Stomach smooth muscle (tissue), 2 donors: ENCODE results near the gene PIP.
"Not testable (repeated sequence)": the region's sequence is repeated elsewhere in the genome, so short reads cannot be mapped to it uniquely, and the experiment has no call there.

Experiments used
- H3K27ac ChIP-seq: one replicate; pipeline ENCODE4 v1.7.0; 2013; ENCODE audit warnings: mild to moderate bottlenecking, low read length, inconsistent platforms
- H3K27me3 ChIP-seq, 2 donors: one replicate each; pipeline ENCODE4 v1.7.0; 2013; ENCODE audit warnings: low read length in 2 of 2; ENCODE audit not compliant: insufficient read depth in 2 of 2, control insufficient read depth in 1 of 2
- H3K36me3 ChIP-seq, 2 donors: one replicate each; pipeline ENCODE4 v1.7.0; 2013; ENCODE audit warnings: low read length in 2 of 2; ENCODE audit not compliant: control insufficient read depth in 2 of 2, insufficient read depth in 2 of 2
- H3K4me1 ChIP-seq: one replicate; pipeline ENCODE4 v1.7.0; 2013; ENCODE audit warnings: low read length; ENCODE audit not compliant: control insufficient read depth, insufficient read depth
- H3K4me3 ChIP-seq, 2 donors: one replicate each; pipeline ENCODE4 v1.7.0; 2013; ENCODE audit warnings: low read length in 2 of 2
- H3K9ac ChIP-seq, 2 donors: one replicate each; pipeline ENCODE4 v1.7.0; 2013; ENCODE audit warnings: low read length in 2 of 2, mild to moderate bottlenecking in 1 of 2
- H3K9me3 ChIP-seq, 2 donors: one replicate each; pipeline ENCODE4 v1.7.0; 2013; ENCODE audit warnings: low read length in 2 of 2; ENCODE audit not compliant: control insufficient read depth in 2 of 2
- donor health status: healthy.
- donor health status: Pancreatic carcinoma.

The PIP gene

DNA sequence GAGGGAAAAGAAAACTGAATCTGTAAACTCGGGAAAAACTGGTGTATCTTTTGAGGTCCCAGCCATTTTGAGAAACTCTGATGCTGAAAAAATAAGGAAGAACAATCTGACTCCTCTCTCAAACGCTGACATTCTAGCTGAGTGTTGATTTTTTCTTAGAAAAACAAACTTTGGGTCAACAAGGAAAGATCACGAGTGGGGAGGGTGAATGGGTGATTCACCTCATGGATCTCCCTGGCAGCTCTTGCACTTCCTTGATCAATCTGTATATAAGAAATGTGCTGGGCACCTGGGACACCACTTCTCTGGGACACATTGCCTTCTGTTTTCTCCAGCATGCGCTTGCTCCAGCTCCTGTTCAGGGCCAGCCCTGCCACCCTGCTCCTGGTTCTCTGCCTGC, at the start of gene PIP:
TSS of gene PIP (plus strand) at position 297 of the 400 bp plus-strand sequence. CDS start at position 337, 40 bp downstream.
- H3K4me3 ChIP-seq, result no peak within 1 kb of the TSS
- no peaks in the 10 kb centered on the region for H3K36me3 ChIP-seq
- no peak within 1 kb of the TSS for H3K9ac ChIP-seq
- no peaks in the 10 kb centered on the region for H3K27me3 ChIP-seq
- no peaks in the 10 kb centered on the region for H3K9me3 ChIP-seq
- H3K4me1 ChIP-seq, result no peaks in the 10 kb centered on the region
- H3K27ac ChIP-seq, result no peak within 1 kb of the TSS

DNA sequence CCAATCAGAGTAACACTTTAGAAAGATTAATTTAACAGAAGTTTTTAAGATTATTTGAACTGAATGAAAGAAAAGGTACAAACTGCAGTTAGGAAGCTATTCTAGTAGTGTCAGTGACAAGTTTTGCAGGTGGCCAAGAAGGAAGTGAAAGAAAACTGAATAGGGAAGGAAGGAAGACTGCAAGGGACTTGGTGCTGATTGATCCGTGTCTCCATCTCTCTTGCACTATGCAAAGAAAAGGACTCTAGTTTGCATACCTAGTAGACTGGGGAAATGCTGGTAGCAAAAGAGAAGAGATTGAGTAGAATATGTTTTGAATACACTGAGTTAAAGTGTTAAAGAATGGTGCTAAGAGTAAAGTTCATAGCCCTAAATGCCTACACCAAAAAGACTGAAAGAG, 46.8 kb upstream of the PIP start:
- Histone ChIP-seq H3K27me3 (no peaks in the 10 kb centered on the region), H3K9ac (no peak overlapping the region), H3K36me3 (no peaks in the 10 kb centered on the region), H3K4me1 (no peaks in the 10 kb centered on the region), H3K27ac (no peak overlapping the region), H3K9me3 (no peaks in the 10 kb centered on the region), H3K4me3 (no peak overlapping the region)

- H3K9ac ChIP-seq, H3K27me3 ChIP-seq, H3K27ac ChIP-seq, H3K4me3 ChIP-seq, H3K9me3 ChIP-seq, H3K4me1 ChIP-seq, H3K36me3 ChIP-seq: not testable (repeated sequence)
Observed at GRCh38 chr7:143085610-143086009, 46.3 kb upstream of the PIP start.

DNA sequence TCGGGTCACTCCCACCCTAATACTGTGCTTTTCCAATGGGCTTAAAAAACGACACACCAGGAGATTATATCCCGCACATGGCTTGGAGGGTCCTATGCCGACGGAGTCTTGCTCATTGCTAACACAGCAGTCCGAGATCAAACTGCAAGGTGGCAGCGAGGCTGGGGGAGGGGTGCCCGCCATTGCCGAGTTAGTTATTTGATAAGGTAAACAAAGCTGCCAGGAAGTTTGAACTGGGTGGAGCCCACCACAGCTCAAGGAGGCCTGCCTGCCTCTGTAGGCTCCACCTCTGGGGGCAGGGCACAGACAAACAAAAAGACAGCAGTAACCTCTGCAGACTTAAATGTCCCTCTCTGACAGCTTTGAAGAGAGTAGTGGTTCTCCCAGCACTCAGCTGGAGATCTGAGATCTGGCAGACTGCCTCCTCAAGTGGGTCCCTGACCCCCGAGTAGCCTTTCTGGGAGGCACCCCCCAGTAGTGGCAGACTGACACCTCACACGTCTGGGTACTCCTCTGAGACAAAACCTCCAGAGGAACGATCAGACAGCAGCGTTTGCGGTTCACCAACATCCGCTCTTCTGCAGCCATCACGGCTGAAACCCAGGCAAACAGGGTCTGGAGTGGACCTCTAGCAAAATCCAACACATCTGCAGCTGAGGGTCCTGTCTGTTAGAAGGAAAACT, 43.2 kb upstream of the PIP start:
- not testable (repeated sequence) for H3K9me3 ChIP-seq, H3K9ac ChIP-seq, H3K4me1 ChIP-seq, H3K4me3 ChIP-seq, H3K27me3 ChIP-seq, H3K27ac ChIP-seq, H3K36me3 ChIP-seq

- Histone ChIP-seq H3K27ac (no peak overlapping the region), H3K9me3 (no peaks in the 10 kb centered on the region), H3K9ac (no peak overlapping the region), H3K27me3 (no peaks in the 10 kb centered on the region), H3K36me3 (no peaks in the 10 kb centered on the region), H3K4me1 (no peaks in the 10 kb centered on the region), H3K4me3 (no peak overlapping the region)
Observed at GRCh38 chr7:143096146-143096545, 35.7 kb upstream of the PIP start.

DNA sequence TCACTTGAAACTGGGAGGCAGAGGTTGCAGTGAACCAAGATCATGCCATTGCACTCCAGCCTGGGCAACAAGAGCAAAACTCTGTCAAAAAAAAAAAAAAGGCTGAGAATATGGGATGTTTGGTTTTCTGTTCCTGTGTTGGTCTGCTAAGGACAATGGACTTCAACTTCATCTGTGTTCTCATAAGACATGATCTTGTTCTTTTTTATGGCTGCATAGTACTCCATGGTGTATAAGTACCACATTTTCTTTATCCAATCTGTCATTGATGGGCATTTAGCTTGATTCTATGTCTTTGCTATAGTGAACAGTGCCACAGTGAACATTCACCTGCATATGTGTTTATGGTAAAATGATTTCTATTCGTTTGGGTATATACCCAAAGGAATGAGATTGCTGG, 32.3 kb upstream of the PIP start:
- H3K9me3 ChIP-seq, H3K27me3 ChIP-seq, H3K4me3 ChIP-seq, H3K9ac ChIP-seq, H3K27ac ChIP-seq, H3K4me1 ChIP-seq, H3K36me3 ChIP-seq: not testable (repeated sequence)

- Histone ChIP-seq H3K9me3 (peaks cover 2 to 5% of the 10 kb centered on the region in 2 donors), H3K36me3 (no peaks in the 10 kb centered on the region), H3K4me1 (no peaks in the 10 kb centered on the region), H3K4me3 (no peak overlapping the region), H3K9ac (no peak overlapping the region), H3K27ac (no peak overlapping the region), H3K27me3 (no peaks in the 10 kb centered on the region)
Observed at GRCh38 chr7:143104759-143105158, 27.1 kb upstream of the PIP start.

GRCh38 chr7:143108019-143108418, 23.9 kb upstream of the PIP start:
- H3K27ac ChIP-seq, H3K4me3 ChIP-seq, H3K9ac ChIP-seq, H3K4me1 ChIP-seq, H3K36me3 ChIP-seq, H3K27me3 ChIP-seq, H3K9me3 ChIP-seq: not testable (repeated sequence)

DNA sequence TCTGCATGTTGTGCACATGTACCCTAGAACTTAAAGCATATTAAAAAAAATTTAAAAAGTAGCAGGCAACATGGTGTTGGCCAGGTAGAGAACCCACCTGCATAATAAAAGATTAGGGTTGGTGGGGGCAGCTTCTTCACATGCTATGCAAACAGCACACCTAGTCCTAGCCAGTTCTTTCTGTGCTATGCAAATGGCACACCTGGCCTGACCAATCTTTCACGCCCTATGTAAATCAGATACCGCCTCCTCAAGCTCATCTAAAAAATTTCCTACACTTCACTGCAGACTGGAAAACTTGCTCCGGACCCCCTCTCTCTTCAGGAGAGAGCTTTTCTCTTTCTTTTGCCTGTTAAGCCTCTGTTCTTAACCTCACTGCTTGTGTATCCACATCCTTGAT, 14.5 kb upstream of the PIP start:
- Histone ChIP-seq H3K4me3 (no peak overlapping the region), H3K9me3 (no peaks in the 10 kb centered on the region), H3K27ac (no peak overlapping the region), H3K36me3 (no peaks in the 10 kb centered on the region), H3K9ac (no peak overlapping the region), H3K27me3 (no peaks in the 10 kb centered on the region), H3K4me1 (no peaks in the 10 kb centered on the region)

DNA sequence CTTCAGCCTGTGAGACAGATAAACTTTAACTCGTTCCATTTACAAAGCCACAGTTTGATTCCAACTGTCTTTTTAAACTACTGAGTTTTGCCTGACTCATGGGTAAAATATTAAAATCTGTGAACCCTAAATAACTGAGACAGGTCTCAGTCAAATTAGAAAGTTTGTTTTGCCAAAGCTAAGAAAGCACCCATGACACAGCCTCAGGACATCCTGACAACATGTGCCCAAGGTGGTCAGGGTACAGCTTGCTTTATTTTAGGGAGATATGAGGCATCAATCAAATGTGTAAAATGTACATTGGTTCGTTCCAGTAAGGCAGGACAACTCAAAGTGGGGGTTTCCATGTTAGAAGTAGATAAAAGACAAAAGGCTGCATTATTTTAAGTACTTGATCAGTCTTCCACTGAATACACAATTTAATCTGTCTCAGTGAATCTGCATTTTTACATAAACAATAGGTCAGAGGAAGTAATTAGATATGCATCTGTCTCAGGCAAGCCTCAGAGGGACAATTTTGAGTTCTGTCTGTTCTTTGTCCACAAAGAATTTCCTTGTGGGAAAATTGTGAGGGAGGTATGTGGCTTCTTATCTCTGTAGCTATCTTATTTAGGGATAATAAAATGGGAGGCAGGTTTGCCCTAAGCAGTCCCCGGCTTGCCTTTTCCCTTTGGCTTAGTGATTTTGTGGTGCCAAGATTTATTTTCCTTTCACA, 11.0 kb upstream of the PIP start:
- no peak overlapping the region for H3K4me3 ChIP-seq
- peaks cover 0 to 3% of the 10 kb centered on the region in 2 donors for H3K9me3 ChIP-seq
- no peaks in the 10 kb centered on the region for H3K36me3 ChIP-seq
- H3K27ac ChIP-seq, result no peak overlapping the region
- no peaks in the 10 kb centered on the region for H3K4me1 ChIP-seq
- no peaks in the 10 kb centered on the region for H3K27me3 ChIP-seq
- H3K9ac ChIP-seq, result no peak overlapping the region

GRCh38 chr7:143123326-143123725, 8.6 kb upstream of the PIP start:
- H3K27me3 ChIP-seq, H3K9ac ChIP-seq, H3K4me3 ChIP-seq, H3K36me3 ChIP-seq, H3K4me1 ChIP-seq, H3K27ac ChIP-seq, H3K9me3 ChIP-seq: not testable (repeated sequence)
